HG03103 (cell line): ENCODE data around the gene MBIP.

ENCODE experiments used
- ATAC-seq: cut with Tn5 transposase; IDR thresholded peaks from one replicate; pipeline ENCODE4 v1.9.1; 2021; ENCODE audit warnings: low read depth; ENCODE audit not compliant: unreplicated experiment

Gene MBIP

DNA sequence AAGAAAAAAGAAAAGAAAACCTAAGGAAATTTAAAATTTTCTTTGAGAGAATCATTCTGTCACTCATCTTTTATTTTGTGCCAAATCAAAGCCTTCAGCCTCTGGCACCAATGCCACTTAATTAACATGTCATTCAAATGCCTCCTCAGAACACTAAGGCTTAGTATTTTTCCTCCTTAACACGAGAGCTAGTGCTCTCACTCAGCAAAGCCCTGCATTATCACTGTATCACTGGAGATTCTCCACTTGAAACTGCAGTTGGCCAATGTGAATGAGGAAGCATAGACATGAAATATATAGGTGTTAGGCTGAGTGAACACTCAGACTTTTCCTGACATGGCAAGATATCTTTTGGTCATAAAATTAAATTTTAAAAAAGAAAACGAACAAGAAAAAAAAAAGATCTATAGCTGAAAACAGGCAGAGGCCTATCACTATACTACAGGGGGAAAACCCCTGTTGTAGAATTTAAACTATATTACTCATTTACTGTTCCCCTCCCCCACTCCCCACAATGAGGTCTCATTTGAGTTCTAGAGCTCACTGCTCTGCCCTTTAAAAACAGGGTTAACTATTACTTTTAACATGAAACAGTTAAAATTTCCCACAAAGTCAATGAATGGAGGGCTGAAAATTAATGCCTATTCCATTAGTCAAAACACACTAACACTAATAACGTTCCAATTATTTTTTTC, 5.1 kb downstream of the MBIP start:
- peak; percentile 52 for ATAC-seq

- ATAC-seq: no peak
Measured at GRCh38 chr14:36313898-36314297, 6.5 kb downstream of the MBIP start.

- no peak for ATAC-seq
Measured at GRCh38 chr14:36313206-36313605, 7.2 kb downstream of the MBIP start.

DNA sequence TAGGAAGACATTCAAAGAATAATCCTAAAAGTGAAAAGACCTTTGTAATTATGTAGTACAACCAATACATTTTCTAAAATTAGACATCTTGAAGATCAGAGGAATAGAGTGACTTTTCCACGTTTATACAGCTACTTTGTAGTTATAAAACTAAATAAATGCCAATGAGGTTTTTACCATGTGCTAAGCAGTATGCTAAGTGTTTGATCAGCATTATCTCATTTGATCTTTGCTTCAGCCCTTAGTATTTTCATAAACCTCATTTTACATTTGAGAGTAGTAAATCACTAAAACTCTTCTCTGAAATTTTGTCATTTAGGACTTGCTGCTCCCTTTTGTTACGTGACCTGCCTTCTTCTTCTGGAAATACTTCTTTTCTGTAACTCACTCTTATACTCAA, 13.6 kb downstream of the MBIP start:
- no peak for ATAC-seq

GRCh38 chr14:36304895-36305294, 15.5 kb downstream of the MBIP start:
- no peak for ATAC-seq

GRCh38 chr14:36303960-36304359, 16.5 kb downstream of the MBIP start:
- no peak for ATAC-seq

GRCh38 chr14:36302823-36303222, 17.6 kb downstream of the MBIP start:
- ATAC-seq: no peak

DNA sequence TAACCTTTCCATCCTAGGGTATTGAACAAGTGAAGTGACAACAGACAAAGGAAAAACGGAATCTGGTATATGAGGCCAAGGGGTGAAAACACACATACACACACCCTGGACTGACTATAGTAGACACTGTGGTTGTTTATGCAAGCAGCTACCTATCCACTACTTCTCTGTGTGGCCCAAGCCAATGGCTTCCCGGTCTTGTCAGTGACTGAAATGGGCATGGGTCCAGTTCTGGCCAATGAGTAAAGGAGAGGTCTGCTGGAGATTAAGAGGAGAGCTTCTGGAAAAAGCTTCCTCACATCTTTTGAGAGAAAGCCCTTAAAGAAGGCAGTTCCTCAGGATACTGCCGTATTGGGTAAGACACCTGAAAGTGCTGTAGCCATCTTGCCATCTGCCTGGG, 19.3 kb downstream of the MBIP start:
- no peak for ATAC-seq

DNA sequence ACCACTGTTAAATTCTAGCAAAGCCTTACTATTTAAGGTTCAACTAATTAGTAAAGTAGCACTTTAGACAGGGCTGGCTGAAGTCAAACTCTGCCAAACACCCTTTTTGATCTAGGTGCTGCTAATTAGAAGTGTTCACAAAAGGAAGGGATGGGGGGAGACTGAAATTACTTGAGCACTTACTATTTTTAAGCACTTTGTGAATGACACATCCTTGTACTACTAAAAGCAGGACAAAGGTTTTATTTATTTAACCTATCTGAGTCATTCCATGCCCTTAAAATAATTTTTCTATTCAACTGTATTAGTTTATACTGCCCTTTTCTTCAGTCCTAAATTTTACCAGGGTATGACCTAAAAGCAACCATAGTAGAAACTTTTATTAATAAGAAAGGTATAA, 20.1 kb downstream of the MBIP start:
- ATAC-seq: no peak

GRCh38 chr14:36295642-36296627, 24.5 kb downstream of the MBIP start:
- ATAC-seq: no peak

- ATAC-seq: no peak
Measured at GRCh38 chr14:36294543-36294942, 25.9 kb downstream of the MBIP start.

- no peak for ATAC-seq
Measured at GRCh38 chr14:36293824-36294223, 26.6 kb downstream of the MBIP start.

DNA sequence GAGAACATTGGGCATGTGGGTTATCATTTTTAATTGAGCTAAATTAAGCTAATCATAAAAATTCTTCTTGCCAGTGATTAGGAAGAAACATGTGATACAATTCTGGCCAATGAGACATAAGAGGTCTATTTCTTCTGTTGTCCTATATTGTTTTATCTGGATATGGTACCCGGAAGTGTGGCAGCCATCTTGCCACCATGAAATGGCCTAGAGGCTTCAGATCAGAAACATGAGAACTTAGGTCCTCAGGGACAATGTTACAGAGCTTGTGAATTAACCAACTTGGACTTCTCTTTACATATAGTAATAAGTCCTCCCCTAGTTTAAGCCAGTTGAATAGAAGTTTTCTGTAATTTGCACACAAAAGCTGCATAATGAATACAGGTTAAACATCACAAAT, 30.5 kb downstream of the MBIP start:
- no peak for ATAC-seq

GRCh38 chr14:36288496-36288895, 31.9 kb downstream of the MBIP start:
- ATAC-seq: no peak

GRCh38 chr14:36284971-36285595, 35.4 kb downstream of the MBIP start:
- ATAC-seq: no peak

DNA sequence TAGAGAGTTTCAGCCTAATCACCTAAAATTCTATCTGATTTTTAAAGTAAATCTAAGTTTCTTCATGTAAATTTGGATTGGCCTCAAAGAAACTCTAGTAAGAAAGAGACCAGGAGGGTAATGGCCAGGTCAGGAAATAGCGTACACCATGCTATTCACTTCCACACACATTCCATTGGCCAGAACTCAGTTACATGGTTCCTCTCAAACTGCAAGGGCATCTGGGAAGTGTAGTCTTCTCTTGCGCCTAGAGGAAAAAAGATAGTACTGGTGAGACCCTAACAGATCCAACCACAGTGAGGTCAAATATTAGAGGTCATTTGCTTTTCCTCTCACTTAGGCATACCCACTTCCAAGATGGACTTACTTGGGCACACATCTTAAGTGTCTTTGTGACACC, 39.1 kb downstream of the MBIP start:
- ATAC-seq: no peak

- ATAC-seq: no peak
Measured at GRCh38 chr14:36279306-36280190, 40.9 kb downstream of the MBIP start.

- no peak for ATAC-seq
Measured at GRCh38 chr14:36275741-36276140, 44.7 kb downstream of the MBIP start.

DNA sequence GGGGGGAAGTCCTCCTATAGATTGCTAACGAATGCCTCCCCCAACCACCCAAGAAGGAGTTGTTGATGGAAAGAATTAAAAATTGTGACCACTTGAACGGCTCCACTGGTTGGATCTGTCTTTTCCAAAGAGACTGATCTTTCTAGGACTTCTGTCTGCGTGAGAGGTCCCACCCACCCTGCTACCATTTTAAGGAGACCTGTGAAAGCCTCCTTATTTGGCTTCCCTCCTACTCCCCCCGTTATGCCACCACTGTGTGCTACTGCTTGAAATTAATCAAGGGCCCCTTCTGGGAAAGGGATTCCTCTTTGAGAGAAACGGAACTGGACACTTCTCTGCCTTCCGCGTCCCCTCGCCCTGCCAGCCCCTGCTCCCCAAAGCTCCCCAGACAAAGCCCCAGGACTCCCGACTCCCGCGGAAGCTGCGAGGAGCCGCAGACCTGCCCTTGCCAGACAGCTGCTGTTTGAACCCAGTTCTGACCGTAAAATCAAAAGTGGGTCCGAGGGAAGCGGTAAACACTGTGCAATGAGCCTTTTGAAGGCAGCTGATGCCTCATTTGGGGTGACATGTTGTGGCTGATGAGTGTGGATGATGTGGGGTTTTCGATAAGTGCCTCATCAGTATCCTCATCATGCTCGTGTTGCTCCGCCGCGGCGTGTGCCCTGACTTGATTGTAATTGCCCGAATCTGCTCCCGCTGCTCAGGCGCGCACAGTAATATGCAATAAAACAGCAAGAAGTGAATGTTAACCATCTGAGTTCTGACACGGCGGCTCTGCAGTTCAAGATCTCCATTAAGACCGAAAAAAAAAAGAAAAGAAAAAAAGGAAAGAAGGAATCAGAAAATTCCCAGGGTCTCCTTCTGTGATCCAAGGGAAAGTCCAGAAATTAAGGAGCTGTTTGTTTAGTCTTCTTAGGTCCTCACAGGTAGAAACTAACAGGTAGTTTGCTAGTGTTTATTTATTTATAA, 48.2 kb downstream of the MBIP start:
- no peak for ATAC-seq
